SK-MEL-5 (cell line): ENCODE results near the gene CD300C. TPM values are rescaled to one million over a fixed set of nuclear protein-coding genes. Genes with fewer than 3 reads are reported as not detected.
"Not testable (repeated sequence)": the region's sequence is repeated elsewhere in the genome, so short reads cannot be mapped to it uniquely, and the experiment has no call there.

Experiments
- DNase-seq: peaks from one replicate; pipeline ENCODE4 v3.0.0-alpha.2; 2016; ENCODE audit warnings: low read depth, low spot score
- in situ Hi-C: cut with HindIII; loops from 2 replicates; pipeline ENCODE4 v1.10.0; 2016; ENCODE audit warnings: low sequenced_read_pairs, high pct_unique_total_duplicates, low pct_unique_long_range_greater_than_20kb
- total RNA-seq: library from RNA; depleted of rRNA; stranded (reverse); fragments of >200 nt; shearing (Covaris generic); gene quantifications from 2 replicates; pipeline ENCODE4 v1.2.3, GENCODE V29; 2014

Gene CD300C
- total RNA-seq, 1 experiment from 2014 or later, result 0.26 TPM

GRCh38 chr17:74523308-74523707 lies 22.6 kb downstream of the CD300C start:
- DNase-seq, result no peak
- in situ Hi-C loops, result no loop called here

GRCh38 chr17:74522381-74523105 lies 23.4 kb downstream of the CD300C start:
- in situ Hi-C loops, result no loop called here

GRCh38 chr17:74521701-74522201 lies 24.2 kb downstream of the CD300C start:
- in situ Hi-C loops, result no loop called here
- no peak for DNase-seq

More at GRCh38 chr17:74522381-74523105, 23.4 kb downstream of the CD300C start:
- DNase-seq, result no peak

GRCh38 chr17:74520790-74521480 lies 25.0 kb downstream of the CD300C start:
- in situ Hi-C loops, result no loop called here
- no peak for DNase-seq

GRCh38 chr17:74520016-74520434 lies 25.9 kb downstream of the CD300C start:
- DNase-seq, result no peak
- in situ Hi-C loops, result no loop called here

GRCh38 chr17:74518413-74518981 lies 27.4 kb downstream of the CD300C start:
- DNase-seq, in situ Hi-C loops: not testable (repeated sequence)

- DNase-seq, result no peak
- in situ Hi-C loops, result no loop called here
These were observed 29.2 kb downstream of the CD300C start for GRCh38 chr17:74516561-74517328.

GRCh38 chr17:74515941-74516340 lies 30.0 kb downstream of the CD300C start:
- no peak for DNase-seq
- in situ Hi-C loops, result no loop called here

GRCh38 chr17:74514632-74515334 lies 31.1 kb downstream of the CD300C start:
- DNase-seq, result no peak
- in situ Hi-C loops, result no loop called here

GRCh38 chr17:74513987-74514631 lies 31.8 kb downstream of the CD300C start:
- in situ Hi-C loops, result no loop called here

GRCh38 chr17:74512624-74513091 lies 33.3 kb downstream of the CD300C start:
- DNase-seq, result no peak
- in situ Hi-C loops, result no loop called here

More at GRCh38 chr17:74513987-74514631, 31.8 kb downstream of the CD300C start:
- peak; percentile 82 for DNase-seq

- in situ Hi-C loops, result no loop called here
- DNase-seq, result no peak
These were observed 33.9 kb downstream of the CD300C start for GRCh38 chr17:74512036-74512435.

GRCh38 chr17:74508156-74508555 lies 37.8 kb downstream of the CD300C start:
- in situ Hi-C loops, result no loop called here
- no peak for DNase-seq

GRCh38 chr17:74503949-74504348 lies 42.0 kb downstream of the CD300C start:
- DNase-seq, in situ Hi-C loops: not testable (repeated sequence)

GRCh38 chr17:74502861-74503260 lies 43.1 kb downstream of the CD300C start:
- in situ Hi-C loops, result no loop called here
- no peak for DNase-seq

GRCh38 chr17:74499992-74500391 lies 45.9 kb downstream of the CD300C start:
- no peak for DNase-seq
- in situ Hi-C loops, result no loop called here

GRCh38 chr17:74497471-74497870 lies 48.4 kb downstream of the CD300C start:
- DNase-seq, result no peak
- in situ Hi-C loops, result no loop called here
